GM12874 (cell line): Measurements from ENCODE around the gene PLD2.

ENCODE experiments used
- TF ChIP-seq, protein P1 (sequence below): IDR thresholded peaks from 2 replicates; pipeline ENCODE4 v1.5.1; 2011; ENCODE audit warnings: low read depth, mild to moderate bottlenecking, control low read depth, low read length, moderate library complexity; ENCODE audit not compliant: insufficient read depth

PLD2 gene

DNA sequence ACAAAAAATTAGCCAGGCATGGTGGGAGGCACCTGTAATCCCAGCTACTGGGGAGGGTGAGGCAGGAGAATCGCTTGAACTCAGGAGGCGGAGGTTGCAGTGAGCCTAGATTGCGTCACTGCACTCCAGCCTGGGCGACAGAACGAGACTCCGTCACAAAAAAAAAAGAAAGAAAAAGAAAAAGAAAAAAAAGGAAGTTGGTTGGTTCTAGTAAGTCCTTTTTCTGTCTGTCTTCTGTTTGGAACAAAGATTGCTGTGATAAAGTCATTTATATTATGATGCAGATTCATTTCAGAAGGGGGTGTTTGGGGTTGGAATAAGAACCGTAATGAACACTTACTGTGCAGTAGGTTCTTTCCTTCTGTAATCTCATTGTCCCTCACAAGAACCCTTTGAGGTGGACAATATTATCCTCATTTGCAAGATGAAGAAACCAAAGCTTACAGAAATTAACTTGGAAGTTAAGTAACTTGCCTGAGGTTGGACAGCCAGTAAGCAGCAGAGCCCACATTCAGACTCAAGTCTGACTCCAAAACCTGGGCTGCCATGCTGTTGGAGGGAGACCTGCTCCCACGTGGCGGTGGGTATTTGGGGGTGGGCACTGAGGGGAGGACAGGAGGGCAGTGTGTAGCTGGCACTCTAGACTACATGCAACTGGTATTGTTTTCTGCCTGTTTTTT is 36.5 kb downstream of the PLD2 start:
- TF ChIP-seq, protein P1, sequence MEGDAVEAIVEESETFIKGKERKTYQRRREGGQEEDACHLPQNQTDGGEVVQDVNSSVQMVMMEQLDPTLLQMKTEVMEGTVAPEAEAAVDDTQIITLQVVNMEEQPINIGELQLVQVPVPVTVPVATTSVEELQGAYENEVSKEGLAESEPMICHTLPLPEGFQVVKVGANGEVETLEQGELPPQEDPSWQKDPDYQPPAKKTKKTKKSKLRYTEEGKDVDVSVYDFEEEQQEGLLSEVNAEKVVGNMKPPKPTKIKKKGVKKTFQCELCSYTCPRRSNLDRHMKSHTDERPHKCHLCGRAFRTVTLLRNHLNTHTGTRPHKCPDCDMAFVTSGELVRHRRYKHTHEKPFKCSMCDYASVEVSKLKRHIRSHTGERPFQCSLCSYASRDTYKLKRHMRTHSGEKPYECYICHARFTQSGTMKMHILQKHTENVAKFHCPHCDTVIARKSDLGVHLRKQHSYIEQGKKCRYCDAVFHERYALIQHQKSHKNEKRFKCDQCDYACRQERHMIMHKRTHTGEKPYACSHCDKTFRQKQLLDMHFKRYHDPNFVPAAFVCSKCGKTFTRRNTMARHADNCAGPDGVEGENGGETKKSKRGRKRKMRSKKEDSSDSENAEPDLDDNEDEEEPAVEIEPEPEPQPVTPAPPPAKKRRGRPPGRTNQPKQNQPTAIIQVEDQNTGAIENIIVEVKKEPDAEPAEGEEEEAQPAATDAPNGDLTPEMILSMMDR = no peak

DNA sequence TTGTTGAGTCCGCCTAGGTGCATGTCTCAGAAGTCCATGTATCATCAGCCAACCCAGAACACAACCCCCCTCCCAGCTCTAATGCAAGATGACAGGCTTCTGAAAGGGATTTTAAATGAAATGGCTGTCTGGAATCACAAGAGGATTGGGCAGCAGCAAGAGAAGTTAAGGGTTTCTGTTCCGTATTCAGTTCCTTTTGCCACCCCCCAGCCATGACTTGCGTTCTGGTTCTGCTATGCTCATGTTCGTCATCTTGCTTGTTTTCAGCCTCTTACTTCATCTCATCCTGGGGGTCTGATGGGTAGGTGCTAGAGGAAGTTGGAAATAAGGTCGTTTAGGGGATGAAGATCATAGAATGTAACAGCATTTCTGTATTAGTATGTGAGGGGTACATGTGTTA is 38.2 kb downstream of the PLD2 start:
- TF ChIP-seq, protein P1 = no peak

DNA sequence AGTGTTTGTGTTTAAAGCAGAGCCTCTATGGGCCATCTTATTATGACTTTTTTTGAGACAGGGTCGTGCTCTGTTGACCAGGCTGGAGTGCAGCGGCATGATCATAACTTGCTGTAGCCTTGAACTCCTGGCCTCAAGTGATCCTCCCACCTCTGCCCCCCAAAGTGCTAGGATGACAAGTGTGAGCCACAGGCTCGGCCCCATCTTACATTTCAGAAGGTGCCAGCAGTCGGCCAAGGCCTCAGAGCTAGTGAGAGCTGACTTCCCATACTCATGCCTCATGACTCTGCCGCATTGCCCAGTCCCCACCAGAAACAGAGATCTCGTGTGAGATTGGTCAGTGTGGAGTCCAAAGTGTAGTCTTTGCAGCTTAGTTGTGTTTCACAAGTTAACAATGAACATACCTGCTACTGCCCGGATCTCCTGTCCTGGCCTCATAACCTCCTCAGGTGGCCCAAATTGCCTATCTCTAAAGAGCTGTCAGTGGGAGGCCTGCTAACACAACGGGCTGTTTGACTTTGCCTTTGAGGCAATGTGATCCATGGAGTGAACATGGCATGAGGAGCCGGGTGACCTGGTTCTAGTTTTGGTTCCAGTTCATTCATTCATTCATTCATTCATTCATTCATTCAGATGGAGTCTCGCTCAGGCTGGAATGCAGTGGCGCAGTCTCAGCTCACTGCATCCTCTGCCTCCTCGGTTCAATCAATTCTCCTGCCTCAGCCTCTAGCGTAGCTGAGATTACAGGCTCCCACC is 39.9 kb downstream of the PLD2 start:
- TF ChIP-seq, protein P1 = no peak

DNA sequence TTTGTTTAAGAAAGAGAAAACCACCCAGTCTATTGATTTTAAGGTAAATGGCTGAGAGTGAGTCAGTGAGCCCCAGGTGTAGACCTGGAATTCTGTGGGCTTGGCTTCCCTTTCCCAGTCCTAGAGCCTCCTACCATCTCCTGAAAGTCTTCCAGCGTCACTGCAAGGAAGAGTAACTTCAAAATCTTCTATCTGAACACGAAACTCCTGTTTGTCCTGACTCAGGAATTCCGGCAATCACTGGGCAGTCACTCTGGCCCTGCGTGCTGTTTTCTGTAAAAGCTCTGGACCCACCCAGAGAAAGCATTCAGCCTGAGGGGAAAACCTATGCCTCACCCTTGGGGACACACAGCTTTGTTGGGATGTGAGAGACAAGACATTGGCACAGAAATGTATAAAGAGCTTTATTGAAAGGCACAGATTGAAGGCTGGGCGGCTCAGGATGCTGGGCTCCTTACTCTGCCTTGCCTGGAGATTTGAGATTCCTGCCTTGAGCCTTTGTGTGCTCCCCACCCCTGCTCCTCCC is 42.1 kb downstream of the PLD2 start:
- TF ChIP-seq, protein P1 = no peak

DNA sequence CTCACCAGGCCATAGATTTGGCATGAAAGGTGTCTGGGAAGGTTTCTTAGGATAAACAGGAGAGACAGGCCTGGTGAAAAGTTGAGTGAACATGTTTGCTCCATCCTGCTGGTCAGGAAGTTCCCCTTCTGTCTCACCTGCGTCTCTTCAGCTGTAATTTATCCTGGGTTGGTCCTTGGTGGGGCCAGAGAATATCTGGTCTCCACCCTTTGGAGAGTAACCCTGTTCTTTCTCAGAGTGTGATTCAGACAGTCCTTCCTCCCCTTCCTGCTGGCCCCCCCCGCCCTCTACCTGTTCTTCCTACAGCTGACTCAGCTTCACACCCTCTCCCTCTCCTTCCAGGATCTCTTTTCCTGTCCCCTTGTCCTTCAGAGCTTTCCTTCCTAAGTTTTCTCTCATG is 43.3 kb downstream of the PLD2 start:
- TF ChIP-seq, protein P1 = no peak

DNA sequence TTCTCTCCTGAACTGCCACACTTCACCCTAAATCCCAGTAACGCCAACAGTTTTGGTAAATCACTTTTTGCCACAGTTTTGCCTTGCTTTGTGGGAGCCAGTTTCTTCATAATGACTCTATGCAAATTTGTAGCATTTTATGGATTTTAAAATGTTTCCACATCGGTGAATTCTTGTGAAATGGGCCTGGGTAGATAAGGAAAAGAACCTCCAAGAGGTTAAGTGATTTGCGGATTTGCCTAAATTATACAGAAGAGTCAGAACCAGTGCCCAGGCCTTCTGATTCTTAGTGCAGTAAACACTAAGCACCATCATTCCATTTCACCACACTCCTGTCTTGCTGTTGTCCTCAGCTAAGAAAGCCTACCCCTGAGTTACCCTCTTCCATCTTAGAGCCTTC is 44.1 kb downstream of the PLD2 start:
- TF ChIP-seq, protein P1 = no peak

DNA sequence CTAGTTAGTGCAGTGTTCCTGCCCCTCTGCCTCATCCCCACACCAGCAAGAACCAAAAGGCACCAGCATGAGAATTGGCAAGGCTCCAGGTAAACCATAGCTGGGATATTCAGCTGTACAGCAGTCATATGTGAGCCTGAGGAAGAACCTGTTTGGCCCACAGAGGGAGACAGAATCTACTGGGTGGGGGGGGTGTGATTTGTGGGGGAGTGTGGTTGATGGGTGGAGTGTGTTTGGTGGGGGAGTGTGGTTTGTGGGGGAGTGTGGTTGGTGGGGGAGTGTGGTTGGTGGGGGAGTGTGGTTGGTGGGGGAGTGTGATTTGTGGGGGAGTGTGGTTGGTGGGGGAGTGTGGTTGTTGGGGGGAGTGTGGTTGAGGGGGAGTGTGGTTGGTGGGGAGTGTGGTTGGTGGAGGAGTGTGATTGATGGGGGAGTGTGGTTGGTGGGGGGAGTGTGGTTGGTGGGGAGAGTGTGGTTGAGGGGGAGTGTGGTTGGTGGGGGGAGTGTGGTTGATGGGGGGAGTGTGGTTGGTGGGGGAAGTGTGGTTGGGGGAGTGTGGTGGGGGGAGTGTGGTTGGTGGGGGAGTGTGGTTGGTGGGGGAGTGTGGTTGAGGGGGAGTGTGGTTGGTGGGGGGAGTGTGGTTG is 45.7 kb downstream of the PLD2 start:
- TF ChIP-seq, protein P1 = no peak
